Coronary artery (tissue), 2 donors: ENCODE data around the gene ISY1.
A peak's percentile ranks its signal among the peaks of the same experiment; 100 is the strongest.
"Not testable (repeated sequence)": the region's sequence is repeated elsewhere in the genome, so short reads cannot be mapped to it uniquely, and the experiment has no call there.

Experiments
- DNase-seq: peaks from one replicate; pipeline ENCODE4 v3.0.0-alpha.2; 2017; ENCODE audit warnings: low spot score
- H3K27ac ChIP-seq, 2 donors: fragments of 200-600 bp; sonication (generic); one replicate each; pipeline ENCODE4 v1.5.1; 2016 to 2019
- H3K4me3 ChIP-seq: fragments of 200-600 bp; sonication (generic); 2 replicates; pipeline ENCODE4 v1.5.1; 2016; ENCODE audit warnings: mild to moderate bottlenecking, moderate library complexity
- TF ChIP-seq, protein P1 (sequence below): fragments of 200-600 bp; sonication (generic); IDR thresholded peaks from one replicate; pipeline ENCODE4 v1.5.1; 2019; ENCODE audit warnings: antibody characterized with exemption

Gene ISY1

DNA sequence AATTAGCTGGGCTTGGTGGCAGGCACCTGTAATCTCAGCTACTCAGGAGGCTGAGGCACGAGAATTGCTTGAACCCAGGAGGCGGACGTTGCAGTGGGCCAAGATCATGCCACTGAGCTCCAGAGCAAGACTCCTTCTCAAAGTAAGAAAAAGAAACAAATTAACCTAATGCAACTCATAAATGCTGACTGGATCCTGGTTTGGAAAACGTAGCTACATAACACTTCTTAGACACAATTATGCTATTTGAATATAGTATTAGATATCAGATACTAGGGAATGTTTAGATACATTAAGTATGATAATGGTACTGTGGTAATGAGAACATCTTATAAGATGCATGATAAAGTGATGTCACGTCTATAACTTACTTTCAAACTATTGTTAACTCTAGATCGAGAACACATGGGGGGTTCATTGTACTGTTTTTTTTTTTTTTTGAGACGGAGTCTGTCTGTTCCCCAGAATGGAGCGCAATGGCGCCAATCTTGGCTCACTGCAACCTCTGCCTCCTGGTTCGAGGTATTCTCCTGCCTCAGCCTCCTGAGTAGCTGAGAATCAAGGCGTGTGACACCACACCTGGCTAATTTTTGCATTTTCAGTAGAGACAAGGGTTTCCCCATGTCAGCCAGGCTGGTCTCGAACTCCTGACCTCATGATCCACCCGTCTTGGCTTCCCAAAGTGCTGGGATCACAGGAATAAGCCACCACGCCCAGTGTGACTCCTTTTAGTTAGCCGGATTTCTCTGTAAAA, 5.9 kb upstream of the ISY1 start:
- H3K4me3 ChIP-seq, result no peak overlapping the region
- no peak for DNase-seq
- TF ChIP-seq, protein P1, sequence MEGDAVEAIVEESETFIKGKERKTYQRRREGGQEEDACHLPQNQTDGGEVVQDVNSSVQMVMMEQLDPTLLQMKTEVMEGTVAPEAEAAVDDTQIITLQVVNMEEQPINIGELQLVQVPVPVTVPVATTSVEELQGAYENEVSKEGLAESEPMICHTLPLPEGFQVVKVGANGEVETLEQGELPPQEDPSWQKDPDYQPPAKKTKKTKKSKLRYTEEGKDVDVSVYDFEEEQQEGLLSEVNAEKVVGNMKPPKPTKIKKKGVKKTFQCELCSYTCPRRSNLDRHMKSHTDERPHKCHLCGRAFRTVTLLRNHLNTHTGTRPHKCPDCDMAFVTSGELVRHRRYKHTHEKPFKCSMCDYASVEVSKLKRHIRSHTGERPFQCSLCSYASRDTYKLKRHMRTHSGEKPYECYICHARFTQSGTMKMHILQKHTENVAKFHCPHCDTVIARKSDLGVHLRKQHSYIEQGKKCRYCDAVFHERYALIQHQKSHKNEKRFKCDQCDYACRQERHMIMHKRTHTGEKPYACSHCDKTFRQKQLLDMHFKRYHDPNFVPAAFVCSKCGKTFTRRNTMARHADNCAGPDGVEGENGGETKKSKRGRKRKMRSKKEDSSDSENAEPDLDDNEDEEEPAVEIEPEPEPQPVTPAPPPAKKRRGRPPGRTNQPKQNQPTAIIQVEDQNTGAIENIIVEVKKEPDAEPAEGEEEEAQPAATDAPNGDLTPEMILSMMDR, result no peak
- H3K27ac ChIP-seq, result no peak overlapping the region

DNA sequence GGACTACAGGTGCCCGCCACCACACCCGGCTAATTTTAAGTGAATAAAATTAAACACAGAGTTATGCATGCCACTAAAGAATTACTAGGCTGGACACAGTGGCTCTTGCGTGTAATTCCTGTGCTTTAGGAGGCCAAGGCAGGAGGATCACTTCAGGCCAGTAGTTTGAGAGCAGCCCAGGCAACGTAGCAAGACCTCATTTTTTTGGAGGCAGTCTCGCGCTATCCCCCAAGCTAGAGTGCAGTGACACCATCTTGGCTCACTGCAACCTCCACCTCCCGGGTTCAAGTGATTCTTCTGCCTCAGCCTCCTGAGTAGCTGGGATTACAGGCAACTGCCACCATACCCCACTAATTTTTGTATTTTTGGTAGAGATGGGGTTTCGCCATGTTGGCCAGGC, 4.7 kb upstream of the ISY1 start:
- H3K4me3 ChIP-seq, H3K27ac ChIP-seq, DNase-seq: not testable (repeated sequence)

DNA sequence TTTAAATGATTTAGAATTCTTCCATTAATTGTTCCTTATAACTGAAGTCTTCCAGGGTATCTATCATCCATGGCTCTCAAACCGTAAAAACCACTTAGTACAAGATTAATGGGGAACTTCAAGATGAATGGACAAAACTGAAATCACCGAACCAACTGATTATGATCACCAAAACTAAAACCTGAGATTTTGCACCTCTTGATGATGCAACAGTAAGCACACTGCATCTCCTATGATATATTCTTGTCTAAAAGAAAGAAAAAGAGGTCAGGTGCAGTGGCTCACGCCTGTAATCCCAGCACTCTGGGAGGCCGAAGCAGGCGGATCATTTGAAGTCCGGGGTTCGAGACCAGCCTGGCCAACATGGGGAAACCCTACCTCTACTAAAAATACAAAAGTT, 3.6 kb upstream of the ISY1 start:
- Histone ChIP-seq H3K27ac (no peak overlapping the region), H3K4me3 (no peak overlapping the region)
- TF ChIP-seq, protein P1, result no peak
- no peak for DNase-seq

DNA sequence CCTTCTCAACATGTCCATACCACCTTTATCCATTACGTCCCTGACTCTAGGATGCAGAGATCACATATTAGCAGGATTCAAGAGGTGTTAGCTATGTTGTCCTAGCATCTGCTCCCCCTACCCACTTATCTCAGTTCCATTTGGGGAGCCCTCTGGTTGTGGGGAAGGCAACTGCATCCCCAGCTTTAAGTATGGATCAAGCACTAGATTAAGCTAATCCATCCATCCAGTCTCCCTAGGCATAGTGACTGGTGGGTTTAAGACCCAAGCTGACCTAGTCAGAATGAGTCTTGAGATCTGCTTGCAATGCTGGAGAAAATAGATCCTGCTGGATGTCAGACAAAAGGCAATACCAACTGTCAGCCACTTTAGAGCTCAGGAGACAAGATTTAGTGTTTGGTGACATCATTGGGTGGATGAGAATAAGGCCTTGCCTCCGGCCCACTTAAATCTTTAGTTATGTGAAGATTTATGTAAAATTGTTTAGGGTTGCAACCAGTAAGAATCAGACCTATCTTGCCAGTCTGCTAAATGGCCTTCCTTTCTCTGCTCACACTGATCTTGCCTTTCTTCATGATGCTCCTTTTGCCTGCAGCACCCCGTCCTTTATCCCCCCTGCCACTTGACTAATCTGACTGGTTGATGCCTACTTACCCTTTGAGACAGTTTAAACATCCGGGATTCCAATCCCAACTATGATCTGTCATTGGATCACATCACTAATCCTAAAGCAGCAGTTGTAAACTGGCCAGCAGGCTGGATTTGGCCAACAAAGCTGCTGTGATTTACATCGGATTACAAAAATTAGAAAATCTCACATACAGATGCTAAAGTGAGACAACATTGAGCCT, 2.1 kb upstream of the ISY1 start:
- Histone ChIP-seq H3K27ac (peak overlapping the region in 1 of 2 donors; percentile 10), H3K4me3 (no peak overlapping the region)
- TF ChIP-seq, protein P1, result no peak
- no peak for DNase-seq

DNA sequence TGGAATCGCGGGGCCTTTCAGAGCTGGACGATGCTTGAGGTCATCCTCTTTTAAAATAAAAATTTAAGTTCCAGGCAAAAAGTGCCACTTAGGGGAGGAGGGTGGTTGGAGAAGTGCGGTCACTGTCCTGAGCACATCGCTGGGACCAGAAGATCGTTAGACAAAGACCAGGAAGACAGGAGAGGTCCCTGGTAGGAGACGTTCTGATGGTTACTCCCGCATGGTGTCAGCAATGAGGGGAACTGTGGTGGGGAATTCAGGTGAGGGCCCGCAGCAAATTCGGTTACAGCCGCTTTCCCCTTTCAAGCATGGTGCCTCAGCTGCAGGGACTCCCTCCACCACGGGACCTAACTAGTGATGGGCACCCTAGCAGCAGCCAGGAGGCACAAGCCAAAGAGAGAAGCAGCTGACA, 1.0 kb upstream of the ISY1 start:
- no peak for DNase-seq

DNA sequence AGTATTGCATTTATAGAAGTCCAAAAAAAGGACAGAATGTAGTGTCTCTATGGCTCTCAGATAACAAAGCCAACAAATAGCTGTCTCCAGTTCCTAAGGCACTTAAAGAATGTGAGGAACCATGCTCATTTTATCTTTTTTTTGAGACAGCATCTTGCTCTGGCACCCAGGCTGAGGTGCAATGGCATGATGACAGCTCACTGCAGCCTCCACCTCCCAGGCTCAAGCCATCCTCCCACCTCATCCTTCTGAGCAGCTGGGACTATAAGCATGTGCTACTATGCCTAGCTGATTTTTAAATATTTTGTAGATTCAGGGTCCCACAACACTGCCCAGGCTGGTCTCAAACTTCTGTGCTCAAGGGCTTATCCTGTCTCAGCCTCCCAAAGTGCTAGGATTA, 16.1 kb downstream of the ISY1 start:
- TF ChIP-seq, protein P1, result no peak
- Histone ChIP-seq H3K4me3 (no peak overlapping the region), H3K27ac (no peak overlapping the region)
- no peak for DNase-seq

More for the DNA sequence above, 1.0 kb upstream of the ISY1 start:
- TF ChIP-seq, protein P1, result no peak
- Histone ChIP-seq H3K27ac (peak overlapping the region; percentile 92 to 98), H3K4me3 (peak overlapping the region; percentile 81)

DNA sequence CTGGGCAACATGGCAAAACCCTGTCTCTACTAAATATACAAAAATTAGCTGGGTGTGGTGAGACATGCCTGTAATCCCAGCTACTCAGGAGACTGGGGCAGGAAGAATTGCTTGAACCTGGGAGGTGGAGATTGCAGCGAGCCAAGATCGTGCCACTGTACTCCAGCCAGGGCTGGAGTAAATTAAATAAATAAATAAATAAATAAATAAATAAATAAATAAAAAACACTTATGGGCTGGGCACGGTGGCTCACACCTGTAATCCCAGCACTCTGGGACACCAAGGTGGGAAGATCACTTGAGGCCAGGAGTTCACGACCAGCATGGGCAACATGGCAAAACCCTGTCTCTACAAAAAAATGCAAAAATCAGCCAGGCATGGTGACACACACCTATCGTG, 19.9 kb downstream of the ISY1 start:
- not testable (repeated sequence) for H3K27ac ChIP-seq, H3K4me3 ChIP-seq, DNase-seq

DNA sequence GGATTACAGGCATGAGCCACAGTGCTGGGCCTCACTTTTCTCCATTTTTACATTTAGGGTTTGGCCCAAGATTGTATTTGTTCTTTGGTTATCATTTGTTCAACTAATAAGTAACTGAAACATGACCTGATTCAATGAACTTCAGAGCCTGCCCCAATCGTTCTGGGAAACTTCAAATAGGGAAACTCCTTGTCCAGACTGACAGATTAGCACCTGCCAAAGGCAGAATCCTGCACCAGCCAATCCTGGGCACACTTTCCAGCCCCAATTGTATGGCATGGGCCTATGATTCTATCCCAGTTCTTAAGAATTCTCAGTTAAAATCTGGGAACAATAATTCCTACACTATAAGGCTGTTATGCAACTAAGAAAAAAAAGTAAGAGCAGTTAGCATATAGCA, 21.0 kb downstream of the ISY1 start:
- TF ChIP-seq, protein P1, result no peak
- no peak for DNase-seq
- Histone ChIP-seq H3K27ac (no peak overlapping the region), H3K4me3 (no peak overlapping the region)

DNA sequence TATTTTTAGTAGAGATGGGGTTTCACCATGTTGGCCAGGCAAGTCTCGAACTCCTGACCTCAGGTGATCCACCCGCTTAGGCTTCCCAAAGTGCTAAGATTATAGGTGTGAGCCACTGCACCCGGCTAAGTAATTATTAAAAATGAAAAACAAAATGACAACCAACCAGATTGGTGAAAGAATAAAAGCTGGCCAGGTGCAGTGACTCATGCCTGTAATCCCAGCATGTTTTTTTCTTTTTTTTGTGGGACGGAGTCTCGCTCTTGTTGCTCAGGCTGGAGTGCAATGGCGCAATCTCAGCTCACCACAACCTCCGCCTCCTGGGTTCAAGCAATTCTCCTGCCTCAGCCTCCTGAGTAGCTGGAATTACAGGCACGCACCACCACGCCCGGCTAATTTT, 24.6 kb downstream of the ISY1 start:
- not testable (repeated sequence) for DNase-seq, H3K27ac ChIP-seq

More for the DNA sequence above, 24.6 kb downstream of the ISY1 start:
- not testable (repeated sequence) for H3K4me3 ChIP-seq
